CD14-positive monocyte (primary cell): Measurements from ENCODE around the gene CILP2. TPM values are rescaled to one million over a fixed set of nuclear protein-coding genes. Genes with fewer than 3 reads are reported as not detected.

Source experiments
- DNase-seq, 3 donors: peaks; one replicate each; pipeline ENCODE4 v3.0.0-alpha.2; 2011 to 2022
- H2AFZ ChIP-seq: 2 replicates; pipeline ENCODE4 v1.6.0; 2012; ENCODE audit warnings: mild to moderate bottlenecking, low read depth, low read length, inconsistent platforms; ENCODE audit not compliant: insufficient read depth, poor library complexity, severe bottlenecking
- H3K27ac ChIP-seq, 2 donors: 1 replicate in 1 of 2; 2 replicates in 1 of 2; pipeline ENCODE4 v1.5.1; 2012 to 2013; ENCODE audit warnings: low read length in 2 of 2, control low read depth in 1 of 2, inconsistent platforms in 1 of 2, low read depth in 1 of 2, mild to moderate bottlenecking in 1 of 2
- H3K27me3 ChIP-seq, 2 donors: one replicate each; pipeline versions ENCODE4 v1.6.0 to v1.6.1; 2011 to 2013; ENCODE audit warnings: low read length in 2 of 2; ENCODE audit not compliant: control insufficient read depth in 2 of 2, insufficient read depth in 2 of 2
- H3K36me3 ChIP-seq, 2 donors: replicated peaks in 1 of 2; 1 replicate in 1 of 2; 2 replicates in 1 of 2; pipeline versions ENCODE4 v1.5.1 to v1.6.1; 2012 to 2013; ENCODE audit warnings: low read length in 2 of 2, control low read depth in 1 of 2, inconsistent platforms in 1 of 2, mild to moderate bottlenecking in 1 of 2; ENCODE audit not compliant: insufficient read depth in 2 of 2, control insufficient read depth in 1 of 2
- H3K4me1 ChIP-seq, 2 donors: 1 replicate in 1 of 2; 2 replicates in 1 of 2; pipeline versions ENCODE4 v1.5.1 to v1.6.1; 2012 to 2013; ENCODE audit warnings: low read length in 2 of 2, control low read depth in 1 of 2, inconsistent platforms in 1 of 2, mild to moderate bottlenecking in 1 of 2, moderate library complexity in 1 of 2; ENCODE audit not compliant: insufficient read depth in 2 of 2, control insufficient read depth in 1 of 2
- H3K4me2 ChIP-seq: replicated peaks from 2 replicates; pipeline ENCODE3; 2012; ENCODE audit warnings: low read length, moderate library complexity, mild to moderate bottlenecking; ENCODE audit not compliant: poor library complexity, severe bottlenecking; ENCODE audit errors: extremely low read depth
- H3K4me3 ChIP-seq, 3 experiments: fragments of 200-600 bp in 1 of 3; sonication (generic) in 1 of 3; replicated peaks in 1 of 3; 1 replicate in 2 of 3; 2 replicates in 1 of 3; pipeline ENCODE4 v1.5.1; 2011 to 2013; ENCODE audit warnings: low read length in 3 of 3, mild to moderate bottlenecking in 3 of 3, control low read depth in 2 of 3, low read depth in 2 of 3, inconsistent platforms in 1 of 3, moderate library complexity in 1 of 3
- H3K79me2 ChIP-seq: 2 replicates; pipeline ENCODE4 v1.6.0; 2012; ENCODE audit warnings: mild to moderate bottlenecking, control low read depth, inconsistent platforms, low read length, moderate library complexity; ENCODE audit not compliant: insufficient read depth
- H3K9ac ChIP-seq: 2 replicates; pipeline ENCODE4 v1.6.0; 2017; ENCODE audit warnings: low read length, mild to moderate bottlenecking; ENCODE audit not compliant: insufficient read depth, poor library complexity, severe bottlenecking
- H3K9me3 ChIP-seq, 2 donors: replicated peaks in 1 of 2; 1 replicate in 1 of 2; 2 replicates in 1 of 2; pipeline versions ENCODE4 v1.5.1 to v1.6.1; 2012 to 2013; ENCODE audit warnings: low read length in 2 of 2, control low read depth in 1 of 2; ENCODE audit not compliant: control insufficient read depth in 1 of 2, insufficient read depth in 1 of 2
- H4K20me1 ChIP-seq: 2 replicates; pipeline ENCODE4 v1.6.0; 2012; ENCODE audit warnings: mild to moderate bottlenecking, low read length, control low read depth, moderate library complexity; ENCODE audit not compliant: insufficient read depth
- H3K27ac Mint-ChIP-seq, 7 donors: one replicate each; pipeline ENCODE4 v1.8.0; 2020; ENCODE audit warnings: mild to moderate bottlenecking in 7 of 7, mixed read lengths in 7 of 7, moderate library complexity in 6 of 7, inconsistent platforms in 2 of 7
- H3K27me3 Mint-ChIP-seq, 3 donors: one replicate each; pipeline ENCODE4 v1.8.0; 2021 to 2022; ENCODE audit warnings: low read depth in 3 of 3, mild to moderate bottlenecking in 3 of 3, mixed read lengths in 3 of 3, moderate library complexity in 3 of 3, inconsistent platforms in 1 of 3
- H3K36me3 Mint-ChIP-seq, 2 donors: one replicate each; pipeline ENCODE4 v1.8.0; 2020; ENCODE audit warnings: mixed read lengths in 2 of 2, inconsistent platforms in 1 of 2, mild to moderate bottlenecking in 1 of 2
- H3K4me1 Mint-ChIP-seq: one replicate; pipeline ENCODE4 v1.8.0; 2020; ENCODE audit warnings: mild to moderate bottlenecking, mixed read lengths
- H3K4me3 Mint-ChIP-seq, 2 donors: one replicate each; pipeline ENCODE4 v1.8.0; 2020; ENCODE audit warnings: mild to moderate bottlenecking in 2 of 2, mixed read lengths in 2 of 2, moderate library complexity in 1 of 2
- H3K9me3 Mint-ChIP-seq, 7 donors: one replicate each; pipeline ENCODE4 v1.8.0; 2020 to 2022; ENCODE audit warnings: mixed read lengths in 7 of 7, mild to moderate bottlenecking in 6 of 7, moderate library complexity in 6 of 7, inconsistent platforms in 2 of 7
- WGBS: methylation state at CpG from one replicate; pipeline ENCODE4 v1.1.5; 2013; ENCODE audit warnings: missing lambda C conversion rate; ENCODE audit not compliant: insufficient coverage; 5-methylcytosine and 5-hydroxymethylcytosine counted together
- intact Hi-C, 2 donors: fragments of 100-400 bp; cut with micrococcal nuclease; formaldehyde crosslinking; loops; one replicate each; pipeline versions ENCODE4 v1.15.0 to v1.15.1; 2023
- polyA plus RNA-seq, 3 donors: library from polyadenylated mRNA; depleted of rRNA in 1 of 3; unstranded in 2 of 3; stranded (reverse) in 1 of 3; fragments of 300-500 nt in 2 of 3; fragments of >200 nt in 1 of 3; fragmentation: Illumina TruSeq in 2 of 3; gene quantifications; 1 replicate in 2 of 3; 2 replicates in 1 of 3; pipeline ENCODE4 v1.2.3, GENCODE V29; 2012 to 2021
- TF ChIP-seq, protein P1 (sequence below): fragments of 200-600 bp; IDR thresholded peaks from one replicate; pipeline ENCODE4 v1.8.0; 2022; ENCODE audit warnings: antibody characterized with exemption, mild to moderate bottlenecking

Gene CILP2
- polyA plus RNA-seq, 3 donors, result 0.04 TPM; not detected in 2

- H3K9ac ChIP-seq, result no peak overlapping the region
- Mint-ChIP-seq H3K4me1 (peaks cover 29% of the 10 kb centered on the region), H3K27me3 (peaks cover 9 to 23% (median 12%) of the 10 kb centered on the region in 3 donors), H3K4me3 (no peak overlapping the region), H3K9me3 (peaks cover 6 to 22% (median 9%) of the 10 kb centered on the region in 7 donors), H3K36me3 (no peaks in the 10 kb centered on the region), H3K27ac (no peak overlapping the region)
- H3K36me3 ChIP-seq, result no peaks in the 10 kb centered on the region
- 93% methylated on average over 52 of the region's 53 CpGs for WGBS
- peaks cover 0 to 9% of the 10 kb centered on the region in 2 donors for H3K27me3 ChIP-seq
- no peak for DNase-seq
- TF ChIP-seq, protein P1, sequence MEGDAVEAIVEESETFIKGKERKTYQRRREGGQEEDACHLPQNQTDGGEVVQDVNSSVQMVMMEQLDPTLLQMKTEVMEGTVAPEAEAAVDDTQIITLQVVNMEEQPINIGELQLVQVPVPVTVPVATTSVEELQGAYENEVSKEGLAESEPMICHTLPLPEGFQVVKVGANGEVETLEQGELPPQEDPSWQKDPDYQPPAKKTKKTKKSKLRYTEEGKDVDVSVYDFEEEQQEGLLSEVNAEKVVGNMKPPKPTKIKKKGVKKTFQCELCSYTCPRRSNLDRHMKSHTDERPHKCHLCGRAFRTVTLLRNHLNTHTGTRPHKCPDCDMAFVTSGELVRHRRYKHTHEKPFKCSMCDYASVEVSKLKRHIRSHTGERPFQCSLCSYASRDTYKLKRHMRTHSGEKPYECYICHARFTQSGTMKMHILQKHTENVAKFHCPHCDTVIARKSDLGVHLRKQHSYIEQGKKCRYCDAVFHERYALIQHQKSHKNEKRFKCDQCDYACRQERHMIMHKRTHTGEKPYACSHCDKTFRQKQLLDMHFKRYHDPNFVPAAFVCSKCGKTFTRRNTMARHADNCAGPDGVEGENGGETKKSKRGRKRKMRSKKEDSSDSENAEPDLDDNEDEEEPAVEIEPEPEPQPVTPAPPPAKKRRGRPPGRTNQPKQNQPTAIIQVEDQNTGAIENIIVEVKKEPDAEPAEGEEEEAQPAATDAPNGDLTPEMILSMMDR, result no peak
- peaks cover 30 to 32% of the 10 kb centered on the region in 2 donors for H3K4me1 ChIP-seq
- peaks cover 0 to 19% of the 10 kb centered on the region in 2 donors for H3K9me3 ChIP-seq
- H3K27ac ChIP-seq, result no peak overlapping the region
- no peak overlapping the region for H3K4me2 ChIP-seq
- H3K4me3 ChIP-seq, result no peak overlapping the region
- no peaks in the 10 kb centered on the region for H3K79me2 ChIP-seq
- H2AFZ ChIP-seq, result no peak overlapping the region
- no peaks in the 10 kb centered on the region for H4K20me1 ChIP-seq
- intact Hi-C loops, result no loop called here
Observed at GRCh38 chr19:19544954-19545591, 7.0 kb downstream of the CILP2 start.

DNA sequence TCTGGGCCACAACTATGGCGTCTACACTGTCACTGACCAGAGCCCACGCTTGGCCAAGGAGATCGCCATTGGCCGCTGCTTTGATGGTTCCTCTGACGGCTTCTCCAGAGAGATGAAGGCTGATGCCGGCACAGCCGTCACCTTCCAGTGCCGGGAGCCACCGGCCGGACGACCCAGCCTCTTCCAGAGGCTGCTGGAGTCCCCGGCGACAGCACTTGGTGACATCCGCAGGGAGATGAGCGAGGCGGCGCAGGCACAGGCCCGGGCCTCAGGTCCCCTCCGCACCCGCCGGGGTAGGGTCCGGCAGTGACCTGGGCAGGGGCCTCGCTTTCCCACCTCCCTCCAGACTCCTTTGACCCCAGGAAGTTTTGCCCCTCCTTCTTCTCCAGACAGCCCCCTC is 7.6 kb downstream of the CILP2 start:
- no peak for DNase-seq
- H4K20me1 ChIP-seq, result no peaks in the 10 kb centered on the region
- H3K4me3 ChIP-seq, result no peak overlapping the region
- WGBS, result 96% methylated on average over 19 of the region's 23 CpGs
- TF ChIP-seq, protein P1, result no peak
- H3K4me1 Mint-ChIP-seq, result peaks cover 26% of the 10 kb centered on the region
- H3K79me2 ChIP-seq, result no peaks in the 10 kb centered on the region
- no peak overlapping the region for H3K4me2 ChIP-seq
- no peak overlapping the region for H3K27ac ChIP-seq
- H3K36me3 ChIP-seq, result no peaks in the 10 kb centered on the region
- peaks cover 3 to 17% (median 6%) of the 10 kb centered on the region in 3 donors for H3K27me3 Mint-ChIP-seq
- H3K27ac Mint-ChIP-seq, result no peak overlapping the region
- intact Hi-C loops, result no loop called here
- H3K9me3 ChIP-seq, result peaks cover 0 to 14% of the 10 kb centered on the region in 2 donors
- no peak overlapping the region for H3K4me3 Mint-ChIP-seq
- H3K36me3 Mint-ChIP-seq, result no peaks in the 10 kb centered on the region
- H3K9me3 Mint-ChIP-seq, result peaks cover under 1 to 17% (median 9%) of the 10 kb centered on the region in 7 donors
- H2AFZ ChIP-seq, result no peak overlapping the region
- no peak overlapping the region for H3K9ac ChIP-seq
- H3K27me3 ChIP-seq, result peaks cover 0 to 5% of the 10 kb centered on the region in 2 donors
- peaks cover 27 to 29% of the 10 kb centered on the region in 2 donors for H3K4me1 ChIP-seq
